Prostate gland (tissue), 2 donors: ENCODE results near the gene MLANA.
A peak's percentile ranks its signal among the peaks of the same experiment; 100 is the strongest.

Source experiments
- POLR2AphosphoS5 ChIP-seq: sonication (generic); formaldehyde crosslinking; IDR thresholded peaks from one replicate; pipeline ENCODE4 v1.6.1; 2017; ENCODE audit warnings: antibody characterized with exemption
- TF ChIP-seq, protein P1 (sequence below), 4 experiments: fragments of 200-600 bp in 2 of 4; fragments of 450-650 bp in 2 of 4; sonication (generic) in 2 of 4; IDR thresholded peaks; 1 replicate in 3 of 4; 2 replicates in 1 of 4; pipeline ENCODE4 v1.5.1; 2016 to 2019; ENCODE audit warnings: antibody characterized with exemption in 4 of 4, mild to moderate bottlenecking in 2 of 4, moderate library complexity in 2 of 4

DNA sequence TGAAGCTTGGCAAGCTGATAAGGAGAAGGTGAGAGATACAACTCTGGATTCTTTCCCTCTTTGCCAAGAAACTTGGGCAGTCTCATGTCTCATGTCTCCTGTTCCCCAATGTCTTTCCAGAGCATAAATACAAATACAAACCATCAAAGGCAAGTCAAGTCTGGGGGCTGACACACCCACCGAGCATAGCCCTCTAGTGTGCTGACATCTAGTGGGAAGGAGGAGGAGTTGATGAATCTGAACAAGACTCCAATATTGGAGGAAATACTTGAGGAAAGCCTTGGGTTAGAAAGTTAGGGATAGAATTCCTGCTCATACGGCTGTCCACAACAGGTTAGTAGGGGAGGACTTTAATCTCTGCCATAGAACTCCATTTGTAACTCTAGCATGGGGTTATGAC, 8.6 kb downstream of the MLANA start:
- TF ChIP-seq, protein P1, sequence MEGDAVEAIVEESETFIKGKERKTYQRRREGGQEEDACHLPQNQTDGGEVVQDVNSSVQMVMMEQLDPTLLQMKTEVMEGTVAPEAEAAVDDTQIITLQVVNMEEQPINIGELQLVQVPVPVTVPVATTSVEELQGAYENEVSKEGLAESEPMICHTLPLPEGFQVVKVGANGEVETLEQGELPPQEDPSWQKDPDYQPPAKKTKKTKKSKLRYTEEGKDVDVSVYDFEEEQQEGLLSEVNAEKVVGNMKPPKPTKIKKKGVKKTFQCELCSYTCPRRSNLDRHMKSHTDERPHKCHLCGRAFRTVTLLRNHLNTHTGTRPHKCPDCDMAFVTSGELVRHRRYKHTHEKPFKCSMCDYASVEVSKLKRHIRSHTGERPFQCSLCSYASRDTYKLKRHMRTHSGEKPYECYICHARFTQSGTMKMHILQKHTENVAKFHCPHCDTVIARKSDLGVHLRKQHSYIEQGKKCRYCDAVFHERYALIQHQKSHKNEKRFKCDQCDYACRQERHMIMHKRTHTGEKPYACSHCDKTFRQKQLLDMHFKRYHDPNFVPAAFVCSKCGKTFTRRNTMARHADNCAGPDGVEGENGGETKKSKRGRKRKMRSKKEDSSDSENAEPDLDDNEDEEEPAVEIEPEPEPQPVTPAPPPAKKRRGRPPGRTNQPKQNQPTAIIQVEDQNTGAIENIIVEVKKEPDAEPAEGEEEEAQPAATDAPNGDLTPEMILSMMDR (IDR thresholded peaks at IDR 0.05), result peak in 1 of 4 experiments; percentile 10
- TF ChIP-seq POLR2AphosphoS5, result no peak
